ENCODE data around the gene FXYD5. TPM values are rescaled to one million over a fixed set of nuclear protein-coding genes. Genes with fewer than 3 reads are reported as not detected.

FXYD5 gene
- total and polyA plus RNA-seq, 2 donors (not counting 3 experiments of a cell fraction or from before 2014, with no cell fraction given), result 223 to 290 TPM

DNA sequence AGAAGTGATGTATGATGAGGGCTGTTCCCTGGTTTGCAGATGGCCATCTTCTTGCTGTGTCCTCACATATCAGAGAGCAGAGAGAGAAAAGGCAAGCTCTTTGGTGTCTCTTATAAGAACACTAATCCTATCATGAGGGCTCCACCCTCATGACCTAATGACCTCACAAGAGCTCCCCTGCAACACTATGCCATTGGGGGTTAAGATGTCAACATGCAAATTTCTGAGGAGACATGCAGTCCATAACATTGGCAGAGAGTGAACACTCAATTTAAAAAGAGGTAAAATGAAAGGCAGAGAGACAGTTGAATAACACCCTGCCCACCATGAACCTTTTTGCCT, 63.1 kb downstream of the FXYD5 start:
- CTCF ChIA-PET, result no interaction called here
- FAIRE-seq, result no peak
- TF ChIP-seq, protein P1, sequence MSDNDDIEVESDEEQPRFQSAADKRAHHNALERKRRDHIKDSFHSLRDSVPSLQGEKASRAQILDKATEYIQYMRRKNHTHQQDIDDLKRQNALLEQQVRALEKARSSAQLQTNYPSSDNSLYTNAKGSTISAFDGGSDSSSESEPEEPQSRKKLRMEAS (IDR thresholded peaks at IDR 0.05; ENCODE audit: insufficient read depth, insufficient read length), result no peak
- TF ChIP-seq POLR2A (IDR thresholded peaks at IDR 0.05; ENCODE audit: low read depth, low read length) (no peak), FOS (IDR thresholded peaks at IDR 0.05; ENCODE audit: borderline replicate concordance, insufficient read depth, low read length) (no peak), POLR2AphosphoS5 (IDR thresholded peaks at IDR 0.05; ENCODE audit: insufficient read depth, low read depth, low read length) (no peak), EZH2 (IDR thresholded peaks at IDR 0.05; ENCODE audit: borderline replicate concordance, low read depth, low read length, severe bottlenecking) (no peak), MYC (IDR thresholded peaks at IDR 0.05; ENCODE audit: low read depth, low read length) (no peak), JUN (IDR thresholded peaks at IDR 0.05; ENCODE audit: borderline replicate concordance, insufficient read depth, insufficient read length, low read depth) (no peak), GATA2 (IDR thresholded peaks at IDR 0.05; ENCODE audit: insufficient read depth, insufficient read length, low read depth, low read length) (no peak)
- TF ChIP-seq, protein P2, sequence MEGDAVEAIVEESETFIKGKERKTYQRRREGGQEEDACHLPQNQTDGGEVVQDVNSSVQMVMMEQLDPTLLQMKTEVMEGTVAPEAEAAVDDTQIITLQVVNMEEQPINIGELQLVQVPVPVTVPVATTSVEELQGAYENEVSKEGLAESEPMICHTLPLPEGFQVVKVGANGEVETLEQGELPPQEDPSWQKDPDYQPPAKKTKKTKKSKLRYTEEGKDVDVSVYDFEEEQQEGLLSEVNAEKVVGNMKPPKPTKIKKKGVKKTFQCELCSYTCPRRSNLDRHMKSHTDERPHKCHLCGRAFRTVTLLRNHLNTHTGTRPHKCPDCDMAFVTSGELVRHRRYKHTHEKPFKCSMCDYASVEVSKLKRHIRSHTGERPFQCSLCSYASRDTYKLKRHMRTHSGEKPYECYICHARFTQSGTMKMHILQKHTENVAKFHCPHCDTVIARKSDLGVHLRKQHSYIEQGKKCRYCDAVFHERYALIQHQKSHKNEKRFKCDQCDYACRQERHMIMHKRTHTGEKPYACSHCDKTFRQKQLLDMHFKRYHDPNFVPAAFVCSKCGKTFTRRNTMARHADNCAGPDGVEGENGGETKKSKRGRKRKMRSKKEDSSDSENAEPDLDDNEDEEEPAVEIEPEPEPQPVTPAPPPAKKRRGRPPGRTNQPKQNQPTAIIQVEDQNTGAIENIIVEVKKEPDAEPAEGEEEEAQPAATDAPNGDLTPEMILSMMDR (IDR thresholded peaks at IDR 0.05; ENCODE audit: extremely low read depth in 1 of 2, insufficient read depth in 1 of 2, low read depth in 1 of 2, low read length in 2 of 2), result no peak

More for the DNA sequence above, 63.1 kb downstream of the FXYD5 start:
- no peak overlapping the region for H3K4me3 ChIP-seq (replicated peaks in 1 of 3; ENCODE audit: insufficient read depth in 1 of 3, low read depth in 1 of 3, low read length in 3 of 3)
- no peaks in the 10 kb centered on the region for H4K20me1 ChIP-seq (replicated peaks; ENCODE audit: control insufficient read depth, extremely low read depth, insufficient read depth, low read length)
- H3K36me3 ChIP-seq (ENCODE audit: control insufficient read depth in 2 of 2, extremely low read depth in 1 of 2, insufficient read depth in 2 of 2, low read length in 2 of 2), result no peaks in the 10 kb centered on the region
- POLR2A ChIA-PET, result no interaction called here
- dilution Hi-C loops (cut with MboI; ENCODE audit: extremely low pct_ligation_motif_present, low sequenced_read_pairs) (no loop called here), intact Hi-C loops (cut with micrococcal nuclease) (no loop called here)
- peaks cover 0 to 4% of the 10 kb centered on the region in 2 experiments for H3K27me3 ChIP-seq (ENCODE audit: control insufficient read depth in 2 of 2, insufficient read depth in 2 of 2, low read length in 2 of 2)
- no peaks in the 10 kb centered on the region for H3K9me1 ChIP-seq (replicated peaks; ENCODE audit: control insufficient read depth, extremely low read depth, insufficient read depth, low read length)
- no peaks in the 10 kb centered on the region for H3K9me3 ChIP-seq (replicated peaks; ENCODE audit: control insufficient read depth, insufficient read depth, low read length)
- DNase-seq (ENCODE audit: low read depth, low spot score), result no peak
- no peak overlapping the region for H3K27ac ChIP-seq (ENCODE audit: insufficient read depth, low read depth, low read length)
- no peak overlapping the region for H2AFZ ChIP-seq (ENCODE audit: low read depth, low read length)
- H3K79me2 ChIP-seq (ENCODE audit: control insufficient read depth, insufficient read depth, low read length), result no peaks in the 10 kb centered on the region
- BruUV-seq (replicated peaks), result no TSS peak
- no peak overlapping the region for H3K4me2 ChIP-seq (ENCODE audit: insufficient read depth, low read length)
- no peak overlapping the region for H3K9ac ChIP-seq (replicated peaks; ENCODE audit: extremely low read depth, insufficient read depth, low read length)
- peaks cover 10% of the 10 kb centered on the region for H3K4me1 ChIP-seq (ENCODE audit: control insufficient read depth, extremely low read depth, insufficient read depth, low read length)

Data from endothelial cell of umbilical vein (primary cell).